ENCODE measurements around the gene BCL2L1. TPM values are rescaled to one million over a fixed set of nuclear protein-coding genes. Genes with fewer than 3 reads are reported as not detected.

BCL2L1 gene
- total and polyA plus RNA-seq, 10 of the 15 experiments (the other 5 are each of a cell fraction or from before 2014, with no cell fraction given): 0.63 to 67.7 (median 43.6) TPM

GRCh38 chr20:31707994-31708735, 14.5 kb downstream of the BCL2L1 start:
- Histone ChIP-seq H3K79me2 (ENCODE audit: control insufficient read depth, insufficient read depth, low read length) (peaks cover 52% of the 10 kb centered on the region), H3K9ac (ENCODE audit: control insufficient read depth, insufficient read depth, low read length) (no peak overlapping the region), H3K27me3 (replicated peaks in 1 of 2; ENCODE audit: control insufficient read depth in 2 of 2, insufficient read depth in 2 of 2, low read length in 1 of 2) (no peaks in the 10 kb centered on the region), H3K4me2 (ENCODE audit: control insufficient read depth, insufficient read depth) (no peak overlapping the region), H3K36me3 (ENCODE audit: control insufficient read depth in 2 of 2, insufficient read depth in 2 of 2, low read length in 1 of 2) (peaks cover 7 to 8% of the 10 kb centered on the region in 2 experiments), H3K4me1 (ENCODE audit: control insufficient read depth, insufficient read depth, low read length) (peaks cover 40% of the 10 kb centered on the region), H3K27ac (ENCODE audit: control insufficient read depth, insufficient read depth) (no peak overlapping the region), H4K20me1 (ENCODE audit: control insufficient read depth, insufficient read depth) (no peaks in the 10 kb centered on the region), H3K9me3 (replicated peaks; ENCODE audit: control insufficient read depth, insufficient read depth, low read length) (no peaks in the 10 kb centered on the region; the same call in 2 of the 3 replicates), H3K4me3 (no peak overlapping the region), H2AFZ (ENCODE audit: control insufficient read depth, low read depth, low read length) (no peak overlapping the region)
- no peak for ATAC-seq
- no peak for DNase-seq (ENCODE audit: low read depth, low spot score)
- RAD21 ChIA-PET (ENCODE audit: unreplicated experiment): interaction anchor here (1.5 to 4.5 kb wide), 3 partner anchors 9 to 23 kb away, joined by 6 to 28 read pairs (median 7); no protein-coding TSS in a partner anchor
- no peak for FAIRE-seq
- SMC1A ChIA-PET (ENCODE audit: uncharacterized antibody, unreplicated experiment): interaction anchor here (1.1 to 1.6 kb wide), 4 partner anchors 9 to 46 kb away, joined by 3 to 7 read pairs (median 4); no protein-coding TSS in a partner anchor
- BruUV-seq (replicated peaks): no TSS peak
- POLR2A ChIA-PET: interaction anchor here (1.0 to 1.7 kb wide), 3 partner anchors 8 to 23 kb away, joined by 4 to 7 read pairs (median 4); no protein-coding TSS in a partner anchor
- intact Hi-C loops (cut with micrococcal nuclease; ENCODE audit: unreplicated experiment) (no loop called here), in situ Hi-C loops (cut with MboI) (no loop called here)
- TF ChIP-seq BACH1 (IDR thresholded peaks at IDR 0.05; ENCODE audit: borderline replicate concordance) (no peak), TARDBP (IDR thresholded peaks at IDR 0.05; ENCODE audit: borderline replicate concordance) (no peak), TCF12 (IDR thresholded peaks at IDR 0.05; ENCODE audit: low read depth, low read length) (peak; percentile 28; the same call in 1 of the 2 replicates), TCF3 (IDR thresholded peaks at IDR 0.05; ENCODE audit: borderline replicate concordance, insufficient read depth, low read depth, low read length) (0 out of 2 replicates have a peak, but pooled peaks have one; percentile 73)
- WGBS (ENCODE audit: insufficient coverage, insufficient replicate concordance, low lambda C conversion rate, missing lambda C conversion rate): 50% methylated on average over 2 of the region's 2 CpGs
- CTCF ChIA-PET: interaction anchor here (0.7 to 25.1 kb wide), 5 partner anchors 9 to 47 kb away, joined by 3 to 254 read pairs (median 6); partner anchors contain the start of gene BCL2L1

GRCh38 chr20:31707258-31707615, 15.4 kb downstream of the BCL2L1 start:
- BruUV-seq (replicated peaks): no TSS peak
- ChIA-PET POLR2A (interaction anchor here (1.4 to 3.6 kb wide), 4 partner anchors 11 to 22 kb away, joined by 3 to 34 read pairs (median 5); no protein-coding TSS in a partner anchor), SMC1A (ENCODE audit: uncharacterized antibody, unreplicated experiment) (interaction anchor here (0.6 to 3.9 kb wide), 6 partner anchors 10 to 45 kb away, joined by 3 to 38 read pairs (median 7); partner anchors contain the start of gene BCL2L1), RAD21 (ENCODE audit: unreplicated experiment) (interaction anchor here (0.9 to 4.5 kb wide), 4 partner anchors 10 to 33 kb away, joined by 3 to 28 read pairs (median 14); no protein-coding TSS in a partner anchor), CTCF (interaction anchor here (1.1 to 25.1 kb wide), 5 partner anchors 10 to 46 kb away, joined by 3 to 254 read pairs (median 4); partner anchors contain the start of gene BCL2L1)
- Histone ChIP-seq H4K20me1 (ENCODE audit: control insufficient read depth, insufficient read depth) (no peaks in the 10 kb centered on the region), H3K27me3 (replicated peaks in 1 of 2; ENCODE audit: control insufficient read depth in 2 of 2, insufficient read depth in 2 of 2, low read length in 1 of 2) (no peaks in the 10 kb centered on the region), H3K9ac (ENCODE audit: control insufficient read depth, insufficient read depth, low read length) (no peak overlapping the region), H2AFZ (ENCODE audit: control insufficient read depth, low read depth, low read length) (no peak overlapping the region), H3K79me2 (ENCODE audit: control insufficient read depth, insufficient read depth, low read length) (peaks cover 43% of the 10 kb centered on the region), H3K4me2 (ENCODE audit: control insufficient read depth, insufficient read depth) (no peak overlapping the region), H3K27ac (ENCODE audit: control insufficient read depth, insufficient read depth) (no peak overlapping the region), H3K4me1 (ENCODE audit: control insufficient read depth, insufficient read depth, low read length) (peaks cover 37% of the 10 kb centered on the region), H3K4me3 (no peak overlapping the region), H3K9me3 (replicated peaks; ENCODE audit: control insufficient read depth, insufficient read depth, low read length) (no peaks in the 10 kb centered on the region; the same call in 2 of the 3 replicates), H3K36me3 (ENCODE audit: control insufficient read depth in 2 of 2, insufficient read depth in 2 of 2, low read length in 1 of 2) (peaks cover 6 to 7% of the 10 kb centered on the region in 2 experiments)
- intact Hi-C loops (cut with micrococcal nuclease; ENCODE audit: unreplicated experiment): no loop called here
- ATAC-seq (no peak), DNase-seq (ENCODE audit: low read depth, low spot score) (no peak), FAIRE-seq (no peak)
- 95% methylated on average over 5 of the region's 5 CpGs for WGBS (ENCODE audit: insufficient coverage, insufficient replicate concordance, low lambda C conversion rate, missing lambda C conversion rate)
- in situ Hi-C loops (cut with MboI): no loop called here
- TF ChIP-seq ZNF384 (IDR thresholded peaks at IDR 0.05; ENCODE audit: borderline replicate concordance, low read depth, low read length) (no peak), NKRF (conservative IDR thresholded peaks at IDR 0.05) (no peak), BRCA1 (IDR thresholded peaks at IDR 0.05; ENCODE audit: low read depth, low read length) (no peak), GABPA (IDR thresholded peaks at IDR 0.05; ENCODE audit: low read depth) (no peak), BCL11A (IDR thresholded peaks at IDR 0.05; ENCODE audit: low read depth, low read length) (no peak), HDAC2 (IDR thresholded peaks at IDR 0.05) (no peak), NFYA (IDR thresholded peaks at IDR 0.05; ENCODE audit: borderline replicate concordance, low read depth, low read length) (no peak), BHLHE40 (IDR thresholded peaks at IDR 0.05; ENCODE audit: borderline replicate concordance in 1 of 2, low read depth in 2 of 2, low read length in 1 of 2) (no peak), JUNB (IDR thresholded peaks at IDR 0.05) (no peak)
